GM12892 (cell line): ENCODE measurements around the gene KIF6.
A peak's percentile ranks its signal among the peaks of the same experiment; 100 is the strongest.

ENCODE experiments used
- DNase-seq: peaks from one replicate; pipeline ENCODE4 v3.0.0; 2011; ENCODE audit not compliant: insufficient read length
- FAIRE-seq: peaks from 2 replicates; lab custom pipeline; 2011; peaks lifted over from hg19 to GRCh38; lab: Jason Lieb, UNC
- POLR2A ChIP-seq: IDR thresholded peaks from 2 replicates; pipeline ENCODE4 v1.6.1; 2011; ENCODE audit warnings: low read depth, low read length, control low read depth
- POLR2AphosphoS5 ChIP-seq: IDR thresholded peaks from 2 replicates; pipeline ENCODE4 v1.6.1; 2011; ENCODE audit warnings: low read depth, low read length, control low read depth
- TAF1 ChIP-seq: IDR thresholded peaks from 2 replicates; pipeline ENCODE4 v1.6.1; 2011; ENCODE audit warnings: low read depth, mild to moderate bottlenecking, control low read depth, low read length, borderline replicate concordance

Gene KIF6

GRCh38 chr6:39402239-39402751, 322.9 kb downstream of the KIF6 start:
- DNase-seq (no peak), FAIRE-seq (no peak)
- TF ChIP-seq POLR2A (no peak), TAF1 (no peak)

GRCh38 chr6:39401376-39401775, 323.8 kb downstream of the KIF6 start:
- DNase-seq (no peak), FAIRE-seq (no peak)
- no peak for TF ChIP-seq POLR2AphosphoS5
- no peak for TF ChIP-seq POLR2A
- no peak for TF ChIP-seq TAF1

- TF ChIP-seq TAF1 (no peak), POLR2A (no peak), POLR2AphosphoS5 (no peak)
- no peak for FAIRE-seq
These were observed 325.2 kb downstream of the KIF6 start for GRCh38 chr6:39400026-39400425.

GRCh38 chr6:39396854-39397253, 328.4 kb downstream of the KIF6 start:
- DNase-seq (no peak), FAIRE-seq (no peak)
- TF ChIP-seq POLR2A (no peak), POLR2AphosphoS5 (no peak), TAF1 (no peak)

More at GRCh38 chr6:39400026-39400425, 325.2 kb downstream of the KIF6 start:
- no peak for DNase-seq

- TF ChIP-seq TAF1 (no peak), POLR2AphosphoS5 (no peak), POLR2A (no peak)
- no peak for DNase-seq
- no peak for FAIRE-seq
These were observed 332.1 kb downstream of the KIF6 start for GRCh38 chr6:39393075-39393474.

GRCh38 chr6:39391182-39391581, 334.0 kb downstream of the KIF6 start:
- DNase-seq (no peak), FAIRE-seq (no peak)
- TF ChIP-seq POLR2AphosphoS5 (no peak), POLR2A (no peak), TAF1 (no peak)

- FAIRE-seq (no peak), DNase-seq (no peak)
- TF ChIP-seq POLR2A (no peak), TAF1 (no peak), POLR2AphosphoS5 (no peak)
These were observed 335.8 kb downstream of the KIF6 start for GRCh38 chr6:39389484-39389767.

- no peak for TF ChIP-seq POLR2A
- no peak for TF ChIP-seq POLR2AphosphoS5
- TF ChIP-seq TAF1: no peak
- FAIRE-seq: peak; percentile 81
These were observed 336.4 kb downstream of the KIF6 start for GRCh38 chr6:39388606-39389483.

GRCh38 chr6:39387785-39388184, 337.4 kb downstream of the KIF6 start:
- DNase-seq: no peak
- FAIRE-seq: no peak
- TF ChIP-seq TAF1 (no peak), POLR2A (no peak), POLR2AphosphoS5 (no peak)

More at GRCh38 chr6:39388606-39389483, 336.4 kb downstream of the KIF6 start:
- DNase-seq: no peak

- no peak for FAIRE-seq
- DNase-seq: no peak
- no peak for TF ChIP-seq TAF1
- TF ChIP-seq POLR2AphosphoS5: no peak
- no peak for TF ChIP-seq POLR2A
These were observed 338.7 kb downstream of the KIF6 start for GRCh38 chr6:39386487-39386886.

GRCh38 chr6:39381550-39382140, 343.6 kb downstream of the KIF6 start:
- DNase-seq: no peak
- no peak for TF ChIP-seq POLR2A
- no peak for TF ChIP-seq TAF1
- no peak for TF ChIP-seq POLR2AphosphoS5
- no peak for FAIRE-seq
